Stromal cell of bone marrow (primary cell): ENCODE results near the gene SETBP1.

Experiments used
- DNase-seq: peaks from one replicate; pipeline ENCODE4 v3.0.0-alpha.2; 2012; ENCODE audit warnings: low read depth

Gene SETBP1

GRCh38 chr18:44679056-44679913, 1.4 kb upstream of the SETBP1 start:
- peak; percentile 81 for DNase-seq

DNA sequence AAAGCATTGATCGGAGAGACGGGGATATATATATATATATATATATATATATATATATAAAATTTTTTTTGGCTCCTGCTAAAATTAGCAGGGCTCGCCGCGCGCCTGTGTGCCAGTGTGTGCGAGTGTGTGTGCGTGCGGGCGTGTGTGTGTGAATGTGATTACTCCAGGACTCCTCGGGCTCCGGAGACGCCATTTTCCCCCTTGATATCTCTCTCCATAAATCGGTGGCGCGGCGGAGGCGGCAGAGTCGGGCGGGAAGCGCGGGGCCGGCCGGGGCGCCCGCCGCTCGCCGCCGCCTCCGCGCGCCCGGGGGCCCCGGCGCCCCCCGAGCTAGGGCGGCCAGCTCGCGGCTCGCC, 795 bp upstream of the SETBP1 start:
- no peak for DNase-seq

- DNase-seq = no peak
These were observed 635 bp downstream of the SETBP1 start for GRCh38 chr18:44681076-44681970.

GRCh38 chr18:44682201-44682870, 1.6 kb downstream of the SETBP1 start:
- DNase-seq = no peak

- DNase-seq = no peak
These were observed 2.2 kb downstream of the SETBP1 start for GRCh38 chr18:44682871-44683221.

- no peak for DNase-seq
These were observed 2.9 kb downstream of the SETBP1 start for GRCh38 chr18:44683556-44683955.

GRCh38 chr18:44685296-44685695, 4.6 kb downstream of the SETBP1 start:
- DNase-seq = no peak

DNA sequence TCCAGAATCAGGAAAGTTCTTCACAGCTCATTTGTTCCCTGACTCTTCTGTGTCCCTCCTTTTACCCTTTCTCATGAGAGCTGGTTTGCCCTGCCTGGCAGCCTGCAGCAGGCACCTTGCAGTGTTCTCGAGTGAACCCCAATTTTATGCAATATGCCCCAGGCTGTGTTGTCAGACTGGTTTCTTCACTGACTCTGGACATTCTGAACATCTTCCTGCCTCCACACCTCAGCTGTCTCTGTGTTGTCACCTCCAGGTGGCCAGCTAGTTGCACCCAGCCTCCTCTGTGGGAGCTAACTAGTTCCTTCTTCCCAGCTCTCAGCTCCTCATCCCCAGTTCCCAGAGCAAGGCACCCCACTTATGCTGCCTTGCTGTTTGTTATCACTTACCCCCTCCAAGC, 5.5 kb downstream of the SETBP1 start:
- DNase-seq = no peak

DNA sequence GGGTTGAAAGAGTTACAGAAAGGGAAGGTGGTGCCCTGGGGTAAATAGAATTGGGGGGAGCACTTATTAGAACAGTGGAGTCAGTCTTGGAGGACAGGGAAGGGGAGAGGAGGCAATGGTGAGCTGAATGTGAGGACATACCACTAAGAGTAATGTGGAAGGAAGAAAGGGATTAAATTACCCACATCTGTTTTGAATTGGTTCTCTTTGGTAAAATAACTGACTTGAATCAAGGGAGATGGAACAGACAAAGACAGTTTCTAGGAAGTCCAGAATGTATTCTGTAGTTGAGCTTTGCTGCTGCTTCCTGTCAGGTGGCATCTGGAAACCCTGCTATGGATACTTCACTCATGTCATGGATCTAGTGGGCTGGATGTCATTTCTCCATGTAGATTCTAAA, 6.7 kb downstream of the SETBP1 start:
- DNase-seq = no peak

GRCh38 chr18:44689736-44690135, 9.0 kb downstream of the SETBP1 start:
- no peak for DNase-seq

- no peak for DNase-seq
These were observed 10.6 kb downstream of the SETBP1 start for GRCh38 chr18:44691148-44691925.

GRCh38 chr18:44693030-44693784, 12.5 kb downstream of the SETBP1 start:
- no peak for DNase-seq

- no peak for DNase-seq
These were observed 14.8 kb downstream of the SETBP1 start for GRCh38 chr18:44695503-44695902.

GRCh38 chr18:44696892-44697291, 16.2 kb downstream of the SETBP1 start:
- DNase-seq = no peak

- DNase-seq = no peak
These were observed 16.6 kb downstream of the SETBP1 start for GRCh38 chr18:44697315-44697714.

DNA sequence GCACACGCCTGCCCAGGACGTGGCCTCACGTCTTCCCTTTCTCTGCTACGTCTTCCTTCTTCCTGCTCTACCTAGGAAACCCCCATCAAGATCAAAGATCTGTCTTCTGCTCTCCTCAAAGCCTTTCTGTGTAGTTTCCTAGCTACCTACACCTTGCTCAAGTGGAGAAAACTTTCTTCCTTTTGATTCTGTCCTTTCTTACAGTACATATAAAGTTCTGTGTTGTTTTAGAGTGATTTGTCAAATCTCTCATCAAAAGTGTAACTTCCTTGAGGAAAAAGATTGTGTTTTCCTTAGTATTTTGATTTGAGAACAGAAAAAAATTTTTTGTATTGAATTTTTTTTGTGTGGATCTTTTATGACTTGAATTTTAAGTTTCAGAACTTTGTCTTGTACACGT, 17.8 kb downstream of the SETBP1 start:
- no peak for DNase-seq

- no peak for DNase-seq
These were observed 19.0 kb downstream of the SETBP1 start for GRCh38 chr18:44699572-44700261.

DNA sequence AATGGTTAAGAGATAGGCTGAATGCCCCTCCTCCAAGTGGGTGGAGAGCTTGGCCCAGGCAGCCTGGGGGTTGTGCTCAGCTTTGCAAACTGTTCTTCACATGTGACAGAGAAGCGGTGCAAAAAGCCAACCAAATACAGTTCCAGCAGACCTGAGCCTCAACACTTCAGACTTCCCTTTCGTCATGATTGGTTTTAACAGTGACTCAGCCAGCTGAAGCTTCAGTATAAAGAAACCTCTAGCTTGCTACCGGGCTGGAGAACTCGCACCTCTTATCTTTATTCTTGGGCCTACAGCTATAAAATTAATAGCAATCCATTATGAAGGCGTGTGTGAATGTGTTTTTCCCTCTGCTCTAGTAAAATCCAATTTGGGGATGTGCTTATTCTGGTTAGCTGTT, 20.0 kb downstream of the SETBP1 start:
- DNase-seq = no peak

DNA sequence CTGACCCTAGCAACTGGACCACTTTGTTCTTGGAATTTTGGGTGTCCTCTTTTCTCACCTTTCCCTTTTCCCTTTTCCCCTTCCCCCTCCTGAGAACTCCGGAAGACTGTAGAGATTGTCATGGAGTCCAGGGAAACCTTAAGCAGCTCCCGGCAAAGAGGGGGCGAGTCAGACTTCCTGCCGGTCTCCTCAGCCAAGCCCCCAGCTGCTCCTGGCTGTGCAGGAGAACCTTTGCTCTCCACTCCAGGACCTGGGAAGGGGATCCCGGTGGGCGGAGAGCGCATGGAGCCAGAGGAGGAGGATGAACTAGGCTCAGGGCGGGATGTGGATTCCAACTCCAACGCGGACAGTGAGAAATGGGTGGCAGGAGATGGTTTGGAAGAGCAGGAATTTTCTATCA, 20.5 kb downstream of the SETBP1 start:
- no peak for DNase-seq

DNA sequence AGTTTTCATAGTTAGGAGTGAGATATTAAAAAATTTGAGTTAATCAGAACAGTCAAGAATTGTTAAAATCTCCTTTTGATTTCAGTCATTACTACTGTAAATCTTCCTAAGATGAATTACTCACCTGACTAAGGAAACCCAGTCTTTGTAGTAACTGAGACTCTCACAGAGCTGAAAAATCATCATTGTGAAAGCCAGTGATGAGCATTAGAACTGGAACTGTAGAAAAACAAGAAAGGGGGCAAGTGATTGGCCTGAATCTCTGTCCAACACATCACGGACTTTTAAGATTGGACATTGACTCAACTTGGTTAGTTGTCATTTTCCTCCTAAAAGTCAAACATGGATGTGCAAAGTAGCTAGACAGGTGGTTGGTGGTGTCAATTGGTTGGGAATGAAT, 21.9 kb downstream of the SETBP1 start:
- no peak for DNase-seq
